ENCODE results near the gene CEACAM8. TPM values are rescaled to one million over a fixed set of nuclear protein-coding genes. Genes with fewer than 3 reads are reported as not detected.

Gene CEACAM8
- total and polyA plus RNA-seq, 4 donors: 0.06 to 1.2 (median 0.53) TPM

GRCh38 chr19:42568006-42568405, 26.7 kb downstream of the CEACAM8 start:
- no peaks in the 10 kb centered on the region for H3K27me3 ChIP-seq (ENCODE audit: control insufficient read depth in 3 of 3, insufficient read depth in 3 of 3, low read length in 2 of 3)
- no peak for TF ChIP-seq CTCF (IDR thresholded peaks at IDR 0.05; ENCODE audit: control extremely low read depth, extremely low read depth)
- ATAC-seq (ENCODE audit: insufficient read depth, low FRiP score): no peak
- DNase-seq: no peak
- no peak overlapping the region for H3K27ac ChIP-seq (ENCODE audit: low read depth in 1 of 2, low read length in 1 of 2)
- no peak overlapping the region for H3K4me3 ChIP-seq
- no peaks in the 10 kb centered on the region for H3K4me1 ChIP-seq (ENCODE audit: control insufficient read depth in 5 of 5, insufficient read depth in 5 of 5, low read length in 5 of 5)
- no peaks in the 10 kb centered on the region for H3K9me3 ChIP-seq (ENCODE audit: control insufficient read depth in 4 of 4, insufficient read depth in 3 of 4, low read length in 3 of 4)
- H3K9ac ChIP-seq (ENCODE audit: insufficient read depth in 1 of 2, low read length in 2 of 2): no peak overlapping the region
- WGBS, 2 donors: 30 to 49% methylated on average over 4 of the region's 4 CpGs
- no peaks in the 10 kb centered on the region for H3K36me3 ChIP-seq (ENCODE audit: control insufficient read depth in 4 of 4, insufficient read depth in 4 of 4, low read length in 4 of 4)

GRCh38 chr19:42567567-42567966, 27.2 kb downstream of the CEACAM8 start:
- ATAC-seq (ENCODE audit: insufficient read depth, low FRiP score) (no peak), DNase-seq (no peak)
- Histone ChIP-seq H3K27ac (ENCODE audit: low read depth in 1 of 2, low read length in 1 of 2) (no peak overlapping the region), H3K9me3 (ENCODE audit: control insufficient read depth in 4 of 4, insufficient read depth in 3 of 4, low read length in 3 of 4) (no peaks in the 10 kb centered on the region), H3K4me1 (ENCODE audit: control insufficient read depth in 5 of 5, insufficient read depth in 5 of 5, low read length in 5 of 5) (no peaks in the 10 kb centered on the region), H3K4me3 (no peak overlapping the region), H3K9ac (ENCODE audit: insufficient read depth in 1 of 2, low read length in 2 of 2) (no peak overlapping the region), H3K36me3 (ENCODE audit: control insufficient read depth in 4 of 4, insufficient read depth in 4 of 4, low read length in 4 of 4) (no peaks in the 10 kb centered on the region), H3K27me3 (ENCODE audit: control insufficient read depth in 3 of 3, insufficient read depth in 3 of 3, low read length in 2 of 3) (no peaks in the 10 kb centered on the region)
- TF ChIP-seq CTCF (IDR thresholded peaks at IDR 0.05; ENCODE audit: control extremely low read depth, extremely low read depth): no peak
- 64 to 78% methylated on average over 4 of the region's 4 CpGs for WGBS, 2 donors

GRCh38 chr19:42563352-42564210, 31.1 kb downstream of the CEACAM8 start:
- Histone ChIP-seq H3K4me3 (no peak overlapping the region), H3K36me3 (ENCODE audit: control insufficient read depth in 4 of 4, insufficient read depth in 4 of 4, low read length in 4 of 4) (no peaks in the 10 kb centered on the region), H3K27me3 (ENCODE audit: control insufficient read depth in 3 of 3, insufficient read depth in 3 of 3, low read length in 2 of 3) (peaks cover 0 to 4% (median 0%) of the 10 kb centered on the region in 3 donors), H3K9me3 (ENCODE audit: control insufficient read depth in 4 of 4, insufficient read depth in 3 of 4, low read length in 3 of 4) (no peaks in the 10 kb centered on the region), H3K27ac (ENCODE audit: low read depth in 1 of 2, low read length in 1 of 2) (no peak overlapping the region), H3K4me1 (ENCODE audit: control insufficient read depth in 5 of 5, insufficient read depth in 5 of 5, low read length in 5 of 5) (no peaks in the 10 kb centered on the region), H3K9ac (ENCODE audit: insufficient read depth in 1 of 2, low read length in 2 of 2) (no peak overlapping the region)
- ATAC-seq (ENCODE audit: insufficient read depth, low FRiP score) (no peak), DNase-seq (peak in 1 of 3 donors; percentile 25)
- peak; percentile 61 for TF ChIP-seq CTCF (IDR thresholded peaks at IDR 0.05; ENCODE audit: control extremely low read depth, extremely low read depth)
- 15 to 21% methylated on average over 7 of the region's 7 CpGs for WGBS, 2 donors
